Upper lobe of left lung (tissue), 4 donors: ENCODE measurements around the gene AJAP1.

ENCODE experiments used
- EP300 ChIP-seq, 4 donors: sonication (generic); formaldehyde crosslinking; IDR thresholded peaks; one replicate each; pipeline ENCODE4 v1.5.1; 2017; ENCODE audit warnings: antibody characterized with exemption in 4 of 4, control low read depth in 2 of 4
- POLR2A ChIP-seq, 4 donors: fragments of 450-650 bp; IDR thresholded peaks; one replicate each; pipeline ENCODE4 v1.5.1; 2016 to 2017; ENCODE audit warnings: antibody characterized with exemption in 4 of 4, mild to moderate bottlenecking in 2 of 4
- POLR2AphosphoS5 ChIP-seq, 2 donors: sonication (generic); formaldehyde crosslinking; IDR thresholded peaks; one replicate each; pipeline ENCODE4 v1.5.1; 2017; ENCODE audit warnings: antibody characterized with exemption in 2 of 2
- TF ChIP-seq, protein P1 (sequence below), 6 experiments: fragments of 450-650 bp in 4 of 6; fragments of 200-600 bp in 2 of 6; sonication (generic) in 2 of 6; IDR thresholded peaks; one replicate each; pipeline ENCODE4 v1.5.1; 2016 to 2019; ENCODE audit warnings: antibody characterized with exemption in 6 of 6

DNA sequence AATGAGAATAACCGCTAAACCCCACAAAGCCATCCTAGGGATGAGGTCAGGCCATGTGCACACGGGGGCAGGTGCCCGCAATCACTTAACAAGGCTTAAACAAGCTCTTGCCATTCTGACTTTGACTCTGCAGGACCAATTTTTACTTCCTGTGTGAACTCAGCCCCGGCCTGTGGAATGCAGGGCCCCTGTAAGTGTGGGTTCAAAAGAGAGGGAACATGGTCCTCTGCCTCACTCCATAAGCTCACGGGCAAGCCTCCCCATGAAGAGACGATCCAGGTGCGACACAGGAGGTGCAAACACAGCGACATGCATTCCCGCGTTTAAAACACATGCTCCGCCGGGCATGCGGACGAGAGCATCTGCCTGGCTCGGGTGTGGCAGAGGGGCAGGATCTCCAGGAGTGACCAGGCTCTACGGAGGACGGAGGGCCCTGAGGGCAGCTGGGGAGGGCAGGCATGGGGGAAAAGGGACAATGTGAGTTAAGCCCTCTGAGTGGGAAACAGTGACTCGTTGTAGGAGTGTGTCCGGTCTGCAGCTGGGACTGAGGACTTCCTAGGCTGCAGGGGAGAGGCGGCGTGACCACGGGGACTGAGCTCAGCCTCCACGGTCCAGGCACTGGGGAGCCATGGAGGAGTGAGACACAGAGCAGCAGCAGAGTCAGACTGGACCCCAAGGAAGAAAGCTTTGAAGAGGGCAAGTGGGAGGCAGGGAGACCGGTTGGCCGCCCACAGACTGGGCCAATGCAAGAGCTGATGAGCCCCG, 40.6 kb upstream of the AJAP1 start:
- TF ChIP-seq POLR2AphosphoS5 (IDR thresholded peaks at IDR 0.05) (no peak), POLR2A (IDR thresholded peaks at IDR 0.05) (no peak), EP300 (IDR thresholded peaks at IDR 0.05) (no peak)
- TF ChIP-seq, protein P1, sequence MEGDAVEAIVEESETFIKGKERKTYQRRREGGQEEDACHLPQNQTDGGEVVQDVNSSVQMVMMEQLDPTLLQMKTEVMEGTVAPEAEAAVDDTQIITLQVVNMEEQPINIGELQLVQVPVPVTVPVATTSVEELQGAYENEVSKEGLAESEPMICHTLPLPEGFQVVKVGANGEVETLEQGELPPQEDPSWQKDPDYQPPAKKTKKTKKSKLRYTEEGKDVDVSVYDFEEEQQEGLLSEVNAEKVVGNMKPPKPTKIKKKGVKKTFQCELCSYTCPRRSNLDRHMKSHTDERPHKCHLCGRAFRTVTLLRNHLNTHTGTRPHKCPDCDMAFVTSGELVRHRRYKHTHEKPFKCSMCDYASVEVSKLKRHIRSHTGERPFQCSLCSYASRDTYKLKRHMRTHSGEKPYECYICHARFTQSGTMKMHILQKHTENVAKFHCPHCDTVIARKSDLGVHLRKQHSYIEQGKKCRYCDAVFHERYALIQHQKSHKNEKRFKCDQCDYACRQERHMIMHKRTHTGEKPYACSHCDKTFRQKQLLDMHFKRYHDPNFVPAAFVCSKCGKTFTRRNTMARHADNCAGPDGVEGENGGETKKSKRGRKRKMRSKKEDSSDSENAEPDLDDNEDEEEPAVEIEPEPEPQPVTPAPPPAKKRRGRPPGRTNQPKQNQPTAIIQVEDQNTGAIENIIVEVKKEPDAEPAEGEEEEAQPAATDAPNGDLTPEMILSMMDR (IDR thresholded peaks at IDR 0.05), result no peak
